Measurements from ENCODE around the gene NR2F1. TPM values are rescaled to one million over a fixed set of nuclear protein-coding genes. Genes with fewer than 3 reads are reported as not detected.

The NR2F1 gene
- total and polyA plus RNA-seq, 2 donors (not counting 3 experiments of a cell fraction or from before 2014, with no cell fraction given): 21.5 to 38.7 TPM

GRCh38 chr5:93567424-93567823 lies 15.6 kb upstream of the NR2F1 start:
- H3K4me3 ChIP-seq (replicated peaks in 1 of 3; ENCODE audit: insufficient read depth in 1 of 3, low read depth in 1 of 3, low read length in 3 of 3): no peak overlapping the region
- no peaks in the 10 kb centered on the region for H3K36me3 ChIP-seq (ENCODE audit: control insufficient read depth in 2 of 2, extremely low read depth in 1 of 2, insufficient read depth in 2 of 2, low read length in 2 of 2)
- intact Hi-C loops (cut with micrococcal nuclease) (no loop called here), dilution Hi-C loops (cut with MboI; ENCODE audit: extremely low pct_ligation_motif_present, low sequenced_read_pairs) (no loop called here)
- peaks cover 6% of the 10 kb centered on the region for H3K79me2 ChIP-seq (ENCODE audit: control insufficient read depth, insufficient read depth, low read length)
- H3K9me1 ChIP-seq (replicated peaks; ENCODE audit: control insufficient read depth, extremely low read depth, insufficient read depth, low read length): no peaks in the 10 kb centered on the region
- no peak for TF ChIP-seq POLR2A (IDR thresholded peaks at IDR 0.05; ENCODE audit: low read depth, low read length)
- no peak for TF ChIP-seq CTCF (IDR thresholded peaks at IDR 0.05; ENCODE audit: extremely low read depth in 1 of 2, insufficient read depth in 1 of 2, low read depth in 1 of 2, low read length in 2 of 2)
- H3K27ac ChIP-seq (ENCODE audit: insufficient read depth, low read depth, low read length): no peak overlapping the region
- H2AFZ ChIP-seq (ENCODE audit: low read depth, low read length): no peak overlapping the region
- peaks cover 12% of the 10 kb centered on the region for H3K4me1 ChIP-seq (ENCODE audit: control insufficient read depth, extremely low read depth, insufficient read depth, low read length)
- H3K27me3 ChIP-seq (ENCODE audit: control insufficient read depth in 2 of 2, insufficient read depth in 2 of 2, low read length in 2 of 2): no peaks in the 10 kb centered on the region
- no TSS peak for BruUV-seq (replicated peaks)
- H3K4me2 ChIP-seq (ENCODE audit: insufficient read depth, low read length): no peak overlapping the region
- no peaks in the 10 kb centered on the region for H3K9me3 ChIP-seq (replicated peaks; ENCODE audit: control insufficient read depth, insufficient read depth, low read length)
- ChIA-PET CTCF (interaction anchor here (1.0 to 1.2 kb wide), 2 partner anchors 234 to 658 kb away, joined by 3 to 4 read pairs; no protein-coding TSS in a partner anchor), POLR2A (no interaction called here)
- DNase-seq (ENCODE audit: low read depth, low spot score): no peak
- no peak overlapping the region for H3K9ac ChIP-seq (replicated peaks; ENCODE audit: extremely low read depth, insufficient read depth, low read length)
- FAIRE-seq: no peak
- no peaks in the 10 kb centered on the region for H4K20me1 ChIP-seq (replicated peaks; ENCODE audit: control insufficient read depth, extremely low read depth, insufficient read depth, low read length)

GRCh38 chr5:93569300-93570160 lies 13.5 kb upstream of the NR2F1 start:
- Histone ChIP-seq H3K27me3 (ENCODE audit: control insufficient read depth in 2 of 2, insufficient read depth in 2 of 2, low read length in 2 of 2) (no peaks in the 10 kb centered on the region), H3K4me3 (replicated peaks in 1 of 3; ENCODE audit: insufficient read depth in 1 of 3, low read depth in 1 of 3, low read length in 3 of 3) (no peak overlapping the region), H3K79me2 (ENCODE audit: control insufficient read depth, insufficient read depth, low read length) (peaks cover 6% of the 10 kb centered on the region), H3K4me1 (ENCODE audit: control insufficient read depth, extremely low read depth, insufficient read depth, low read length) (peaks cover 10% of the 10 kb centered on the region), H4K20me1 (replicated peaks; ENCODE audit: control insufficient read depth, extremely low read depth, insufficient read depth, low read length) (no peaks in the 10 kb centered on the region), H2AFZ (ENCODE audit: low read depth, low read length) (no peak overlapping the region), H3K4me2 (ENCODE audit: insufficient read depth, low read length) (no peak overlapping the region), H3K36me3 (ENCODE audit: control insufficient read depth in 2 of 2, extremely low read depth in 1 of 2, insufficient read depth in 2 of 2, low read length in 2 of 2) (no peaks in the 10 kb centered on the region), H3K9me1 (replicated peaks; ENCODE audit: control insufficient read depth, extremely low read depth, insufficient read depth, low read length) (no peaks in the 10 kb centered on the region), H3K27ac (ENCODE audit: insufficient read depth, low read depth, low read length) (no peak overlapping the region), H3K9me3 (replicated peaks; ENCODE audit: control insufficient read depth, insufficient read depth, low read length) (no peaks in the 10 kb centered on the region), H3K9ac (replicated peaks; ENCODE audit: extremely low read depth, insufficient read depth, low read length) (no peak overlapping the region)
- ChIA-PET POLR2A (no interaction called here), CTCF (no interaction called here)
- no TSS peak for BruUV-seq (replicated peaks)
- TF ChIP-seq JUN (IDR thresholded peaks at IDR 0.05; ENCODE audit: borderline replicate concordance, insufficient read depth, insufficient read length, low read depth): no peak
- no peak for TF ChIP-seq MAX (IDR thresholded peaks at IDR 0.05; ENCODE audit: insufficient read depth, insufficient read length)
- no peak for TF ChIP-seq GATA2 (IDR thresholded peaks at IDR 0.05; ENCODE audit: insufficient read depth, insufficient read length, low read depth, low read length)
- no peak for TF ChIP-seq EZH2 (IDR thresholded peaks at IDR 0.05; ENCODE audit: borderline replicate concordance, low read depth, low read length, severe bottlenecking)
- TF ChIP-seq POLR2AphosphoS5 (IDR thresholded peaks at IDR 0.05; ENCODE audit: insufficient read depth, low read depth, low read length): no peak
- no peak for TF ChIP-seq MYC (IDR thresholded peaks at IDR 0.05; ENCODE audit: low read depth, low read length)
- TF ChIP-seq FOS (IDR thresholded peaks at IDR 0.05; ENCODE audit: borderline replicate concordance, insufficient read depth, low read length): no peak
- no peak for TF ChIP-seq POLR2A (IDR thresholded peaks at IDR 0.05; ENCODE audit: low read depth, low read length)
- TF ChIP-seq CTCF (IDR thresholded peaks at IDR 0.05; ENCODE audit: extremely low read depth in 1 of 2, insufficient read depth in 1 of 2, low read depth in 1 of 2, low read length in 2 of 2): no peak
- DNase-seq (ENCODE audit: low read depth, low spot score) (no peak), FAIRE-seq (no peak)
- dilution Hi-C loops (cut with MboI; ENCODE audit: extremely low pct_ligation_motif_present, low sequenced_read_pairs) (no loop called here), intact Hi-C loops (cut with micrococcal nuclease) (no loop called here)
